Islet of Langerhans (tissue), 1 donor: ENCODE results near the gene EFHC1.

ENCODE experiments used
- FAIRE-seq: peaks from one replicate; lab custom pipeline; 2011; peaks lifted over from hg19 to GRCh38; lab: Jason Lieb, UNC

The EFHC1 gene

DNA sequence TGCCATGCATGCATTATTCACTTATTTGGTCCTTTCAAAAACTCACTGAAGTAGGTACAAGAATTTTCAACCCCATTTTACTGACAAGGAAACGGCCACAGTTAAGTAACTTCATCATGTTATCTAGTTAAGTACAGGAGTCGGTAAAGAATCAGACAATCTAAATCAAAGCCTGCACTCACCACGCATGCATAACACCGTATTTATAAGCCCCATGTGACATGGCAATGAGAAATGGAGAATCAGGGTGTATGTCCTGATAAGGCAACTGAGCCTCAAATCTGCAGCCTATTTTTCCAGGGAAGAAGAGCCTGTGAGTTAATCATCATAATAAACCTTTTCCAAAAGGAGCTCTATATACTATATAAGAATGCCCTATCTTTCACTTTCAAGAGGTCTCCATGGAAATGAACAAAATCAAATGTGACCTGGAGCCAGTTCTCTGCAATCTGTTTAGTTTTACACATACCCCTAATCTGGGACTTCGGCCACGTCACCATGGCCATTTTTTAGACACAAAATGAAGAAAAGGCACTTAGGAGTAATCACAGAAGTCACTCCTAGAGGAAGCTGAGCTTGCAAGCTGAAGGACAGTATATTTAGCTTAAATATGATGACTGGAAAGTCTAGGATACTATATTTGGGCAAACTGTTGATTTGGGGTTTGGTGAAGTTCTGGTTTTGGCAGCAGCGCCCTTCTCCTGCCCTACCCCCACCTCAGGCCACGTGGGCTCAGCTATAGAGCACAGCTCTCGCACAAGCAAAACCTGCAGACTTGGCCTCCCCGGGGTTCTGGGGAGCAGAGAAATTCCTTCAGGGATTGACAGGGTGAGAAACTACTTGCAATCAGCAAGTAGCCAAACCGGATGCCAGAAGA lies 137.5 kb downstream of the EFHC1 start:
- FAIRE-seq: no peak

GRCh38 chr6:52558266-52559000 lies 138.3 kb downstream of the EFHC1 start:
- FAIRE-seq: no peak

DNA sequence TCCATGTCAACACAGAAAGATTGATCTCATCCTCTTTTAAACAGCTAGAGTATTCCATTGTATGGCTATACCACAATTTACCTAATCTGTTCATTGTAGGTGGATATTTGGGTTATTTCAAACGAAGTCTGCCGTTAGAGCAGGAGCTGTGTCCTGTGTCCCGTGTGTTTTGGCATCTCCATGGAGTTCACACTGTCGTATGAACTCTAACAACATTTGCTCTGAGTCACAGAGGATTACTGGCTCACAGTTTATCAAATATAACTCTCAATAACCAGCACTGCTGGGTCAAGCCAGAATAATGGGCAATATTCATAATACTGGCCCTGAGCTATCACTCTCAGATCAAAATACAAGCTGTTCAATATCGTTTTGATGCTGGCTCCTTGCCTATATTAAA lies 140.3 kb downstream of the EFHC1 start:
- no peak for FAIRE-seq

GRCh38 chr6:52562911-52563310 lies 142.8 kb downstream of the EFHC1 start:
- no peak for FAIRE-seq

DNA sequence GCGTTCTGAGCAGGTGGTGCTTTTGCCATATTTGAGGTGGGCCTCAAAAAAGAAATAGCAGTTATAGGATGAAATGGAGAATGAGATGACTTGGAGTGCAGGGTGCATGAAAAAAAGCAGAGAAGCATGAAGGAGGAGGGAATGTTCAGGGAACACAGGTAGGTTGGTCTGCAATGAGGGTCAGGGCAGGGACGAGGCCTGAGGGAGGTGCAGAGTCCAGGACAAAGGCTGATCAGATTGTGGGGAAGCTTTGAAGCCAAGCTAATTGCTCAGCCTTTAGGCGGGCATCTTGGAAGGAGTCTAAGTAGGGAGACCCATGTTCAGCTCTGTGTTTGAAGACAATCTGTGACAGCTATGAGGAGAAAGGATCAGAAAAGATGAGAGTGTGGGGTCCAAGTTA lies 144.7 kb downstream of the EFHC1 start:
- no peak for FAIRE-seq

GRCh38 chr6:52566201-52566600 lies 146.1 kb downstream of the EFHC1 start:
- FAIRE-seq: no peak

DNA sequence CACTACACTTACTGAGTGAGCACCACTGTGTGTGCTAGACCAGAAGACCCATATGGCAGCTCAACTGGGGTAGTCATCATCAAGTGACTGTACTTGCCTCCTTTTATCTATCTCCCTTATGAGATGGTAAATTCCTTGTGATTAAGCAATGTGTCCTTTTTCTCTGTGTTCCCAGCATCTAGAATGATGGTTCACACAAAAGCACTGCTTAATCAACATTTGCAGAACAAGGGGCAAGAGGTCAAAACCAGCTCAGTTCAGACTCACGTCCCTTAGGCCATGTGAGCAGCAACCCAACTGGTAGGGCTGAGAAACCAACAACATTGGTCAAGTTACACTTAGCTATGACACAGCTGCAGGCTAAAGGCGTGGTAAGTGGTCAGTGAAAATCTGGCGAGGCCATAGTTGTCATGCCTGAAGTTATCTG lies 146.7 kb downstream of the EFHC1 start:
- no peak for FAIRE-seq

GRCh38 chr6:52568320-52568719 lies 148.2 kb downstream of the EFHC1 start:
- FAIRE-seq: no peak

- no peak for FAIRE-seq
Measured at GRCh38 chr6:52570291-52570700, 150.2 kb downstream of the EFHC1 start.

DNA sequence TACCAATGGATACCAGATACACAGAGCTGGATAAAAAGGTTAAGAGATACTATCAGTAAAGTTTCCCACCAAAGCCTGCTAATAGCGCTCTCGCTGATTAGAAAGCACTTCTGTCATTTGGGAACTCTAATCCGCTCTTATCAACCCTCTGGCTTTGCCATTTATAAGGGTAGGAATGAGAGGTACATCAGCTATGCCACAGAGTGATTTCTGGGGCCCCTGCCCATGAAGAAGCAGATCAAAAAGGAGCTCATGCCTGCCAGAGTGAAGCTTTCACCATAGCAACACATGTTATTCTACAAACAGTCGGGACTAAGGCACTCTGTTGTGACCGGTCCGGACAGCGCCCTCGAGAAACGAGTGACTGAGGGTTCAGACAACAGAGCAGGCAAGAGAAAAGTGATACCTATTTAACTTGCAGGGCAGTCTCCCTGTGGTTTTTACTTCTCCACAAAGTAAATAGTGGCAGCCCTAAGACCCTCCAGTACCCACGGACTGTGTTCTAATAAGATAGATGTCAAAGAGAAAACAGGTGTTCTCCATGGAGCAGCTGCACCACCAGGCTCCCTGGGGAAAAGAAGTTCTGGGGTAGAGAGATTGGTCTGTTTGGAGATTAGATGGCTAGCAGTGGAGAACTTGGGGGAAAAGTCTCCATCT lies 151.1 kb downstream of the EFHC1 start:
- no peak for FAIRE-seq

DNA sequence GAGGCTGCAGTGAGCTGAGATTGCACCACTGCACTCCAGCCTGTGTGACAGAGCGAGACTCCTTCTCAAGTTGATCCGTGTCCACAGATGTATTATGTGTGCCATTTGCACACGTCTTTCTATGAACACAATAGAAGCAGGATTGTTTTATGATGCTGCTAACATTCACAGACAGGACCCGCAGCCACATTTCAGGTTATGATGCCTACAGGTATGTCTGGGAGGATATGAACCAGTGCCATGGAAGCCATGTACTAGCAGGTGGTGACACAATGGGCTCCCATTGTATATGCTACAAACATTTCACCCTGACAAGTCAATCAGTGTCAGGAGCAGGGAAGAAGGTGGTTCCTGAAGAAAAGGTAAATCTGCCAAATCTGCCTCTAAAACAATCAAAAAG lies 152.4 kb downstream of the EFHC1 start:
- no peak for FAIRE-seq

DNA sequence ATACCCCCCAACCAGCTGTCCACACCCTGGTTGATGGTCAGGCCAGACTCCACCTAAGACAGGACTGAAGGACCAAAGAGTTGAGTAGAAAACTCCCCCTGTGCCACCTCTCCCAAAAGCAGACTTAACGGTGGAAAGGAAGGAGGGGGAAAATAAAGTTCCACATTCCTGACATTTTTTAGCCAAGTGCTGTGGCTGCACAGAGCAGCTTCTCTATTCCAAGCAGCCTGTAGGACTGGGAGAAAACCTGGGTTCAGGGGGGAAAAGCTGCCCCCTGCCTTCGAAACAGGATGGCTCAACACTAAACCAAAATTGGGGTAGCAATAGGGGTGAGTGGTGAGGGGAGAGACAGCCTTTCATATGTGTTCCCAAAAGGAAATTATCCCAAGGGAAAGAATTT lies 153.2 kb downstream of the EFHC1 start:
- FAIRE-seq: no peak
